ENCODE measurements around the gene GEMIN7.

The GEMIN7 gene

DNA sequence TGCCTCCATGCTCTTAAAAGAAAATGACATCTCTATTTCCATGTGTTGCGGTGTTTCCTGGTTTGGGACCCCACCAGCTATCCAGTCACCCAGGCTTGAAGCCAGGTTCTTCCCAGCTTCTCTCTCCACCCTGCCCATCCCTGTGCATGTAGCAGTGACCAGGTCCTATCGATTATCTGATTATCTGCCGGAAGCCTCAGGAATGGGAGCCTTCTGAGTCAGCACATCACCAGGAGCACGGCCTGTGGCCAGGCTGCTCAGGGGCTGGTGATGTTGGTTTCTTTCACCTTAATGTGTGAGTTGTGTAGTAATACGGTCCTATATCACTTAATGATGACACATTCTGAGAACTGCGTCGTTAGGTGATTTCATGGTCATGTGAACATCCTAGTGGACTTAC, 47.6 kb downstream of the GEMIN7 start:
- no peak overlapping the region for H3K4me3 ChIP-seq (ENCODE audit: low read depth, low read length)
- no peak for DNase-seq (ENCODE audit: low read depth)
- TF ChIP-seq POLR2A (IDR thresholded peaks at IDR 0.05; ENCODE audit: extremely low read depth, insufficient read length) (no peak), MYC (IDR thresholded peaks at IDR 0.05; ENCODE audit: low read depth, low read length) (no peak)
- TF ChIP-seq, protein P1, sequence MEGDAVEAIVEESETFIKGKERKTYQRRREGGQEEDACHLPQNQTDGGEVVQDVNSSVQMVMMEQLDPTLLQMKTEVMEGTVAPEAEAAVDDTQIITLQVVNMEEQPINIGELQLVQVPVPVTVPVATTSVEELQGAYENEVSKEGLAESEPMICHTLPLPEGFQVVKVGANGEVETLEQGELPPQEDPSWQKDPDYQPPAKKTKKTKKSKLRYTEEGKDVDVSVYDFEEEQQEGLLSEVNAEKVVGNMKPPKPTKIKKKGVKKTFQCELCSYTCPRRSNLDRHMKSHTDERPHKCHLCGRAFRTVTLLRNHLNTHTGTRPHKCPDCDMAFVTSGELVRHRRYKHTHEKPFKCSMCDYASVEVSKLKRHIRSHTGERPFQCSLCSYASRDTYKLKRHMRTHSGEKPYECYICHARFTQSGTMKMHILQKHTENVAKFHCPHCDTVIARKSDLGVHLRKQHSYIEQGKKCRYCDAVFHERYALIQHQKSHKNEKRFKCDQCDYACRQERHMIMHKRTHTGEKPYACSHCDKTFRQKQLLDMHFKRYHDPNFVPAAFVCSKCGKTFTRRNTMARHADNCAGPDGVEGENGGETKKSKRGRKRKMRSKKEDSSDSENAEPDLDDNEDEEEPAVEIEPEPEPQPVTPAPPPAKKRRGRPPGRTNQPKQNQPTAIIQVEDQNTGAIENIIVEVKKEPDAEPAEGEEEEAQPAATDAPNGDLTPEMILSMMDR (IDR thresholded peaks at IDR 0.05; ENCODE audit: low read depth, low read length): no peak
- TF ChIP-seq, protein P2, sequence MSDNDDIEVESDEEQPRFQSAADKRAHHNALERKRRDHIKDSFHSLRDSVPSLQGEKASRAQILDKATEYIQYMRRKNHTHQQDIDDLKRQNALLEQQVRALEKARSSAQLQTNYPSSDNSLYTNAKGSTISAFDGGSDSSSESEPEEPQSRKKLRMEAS (IDR thresholded peaks at IDR 0.05; ENCODE audit: low read depth, low read length): no peak

DNA sequence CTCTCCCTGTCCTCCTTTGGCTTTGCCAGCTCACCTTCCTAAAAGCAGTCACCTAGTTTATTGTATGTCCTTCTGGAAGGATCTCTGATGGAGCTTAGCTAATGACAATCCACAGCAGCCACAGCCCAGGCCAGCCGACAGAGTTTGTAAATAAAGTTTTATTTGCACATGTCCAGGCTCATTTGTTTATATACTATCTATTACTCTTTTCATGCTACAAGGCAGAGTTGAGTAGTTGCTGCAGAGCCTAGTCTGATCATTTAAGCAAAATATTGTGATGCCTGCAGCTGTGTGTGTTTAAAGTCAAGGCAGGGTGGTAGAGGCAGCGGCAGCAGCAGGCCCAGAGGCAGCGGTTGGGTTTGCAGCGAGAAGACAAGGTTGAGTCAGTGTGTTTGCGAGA, 49.1 kb downstream of the GEMIN7 start:
- DNase-seq (ENCODE audit: low read depth): no peak
- H3K4me3 ChIP-seq (ENCODE audit: low read depth, low read length): no peak overlapping the region
- TF ChIP-seq, protein P2 (IDR thresholded peaks at IDR 0.05; ENCODE audit: low read depth, low read length): no peak
- TF ChIP-seq POLR2A (IDR thresholded peaks at IDR 0.05; ENCODE audit: extremely low read depth, insufficient read length) (no peak), MYC (IDR thresholded peaks at IDR 0.05; ENCODE audit: low read depth, low read length) (no peak)
- TF ChIP-seq, protein P1 (IDR thresholded peaks at IDR 0.05; ENCODE audit: low read depth, low read length): no peak

DNA sequence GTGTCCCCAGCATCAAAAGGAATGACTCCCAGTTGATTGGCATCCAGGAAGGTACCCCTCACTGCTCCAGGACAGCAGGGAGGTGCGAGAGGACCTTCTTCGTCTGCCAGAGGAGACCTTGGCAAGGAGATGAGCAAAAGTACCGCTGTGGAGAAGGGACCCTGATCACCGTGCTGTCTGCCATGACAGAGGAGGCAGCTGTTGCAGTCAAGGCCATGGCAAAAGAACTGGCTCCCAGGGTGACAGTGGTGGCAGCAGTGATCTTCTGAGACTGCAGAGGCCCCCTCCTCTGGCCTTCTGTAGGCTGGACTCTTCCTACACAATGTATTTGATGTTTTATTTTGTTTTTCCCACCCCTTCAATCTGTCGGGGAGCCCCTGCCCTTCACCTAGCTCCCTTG, 49.7 kb downstream of the GEMIN7 start:
- H3K4me3 ChIP-seq (ENCODE audit: low read depth, low read length): no peak overlapping the region
- DNase-seq (ENCODE audit: low read depth): no peak
- no peak for TF ChIP-seq MYC (IDR thresholded peaks at IDR 0.05; ENCODE audit: low read depth, low read length)
- TF ChIP-seq, protein P1 (IDR thresholded peaks at IDR 0.05; ENCODE audit: low read depth, low read length): no peak
- no peak for TF ChIP-seq POLR2A (IDR thresholded peaks at IDR 0.05; ENCODE audit: extremely low read depth, insufficient read length)
- TF ChIP-seq, protein P2 (IDR thresholded peaks at IDR 0.05; ENCODE audit: low read depth, low read length): no peak

DNA sequence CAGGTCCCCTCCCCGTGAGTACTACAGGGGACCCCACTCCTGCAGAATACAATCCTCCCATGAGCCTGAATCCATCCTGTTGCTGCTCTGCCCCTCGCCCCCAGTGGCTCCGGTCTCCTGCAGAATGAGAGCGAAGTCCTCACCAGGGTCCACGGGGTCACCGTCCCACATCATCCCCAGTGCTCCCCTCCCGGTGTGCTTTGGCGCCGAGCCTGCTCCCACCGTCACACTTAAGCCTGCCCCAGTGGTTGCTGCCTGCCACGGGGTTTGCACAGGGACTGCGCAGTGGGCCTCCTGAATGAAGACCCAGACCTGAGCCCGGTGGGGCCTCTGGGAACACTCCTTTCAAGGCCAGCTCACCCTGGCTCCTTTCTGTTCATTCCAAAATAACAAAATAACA, 51.2 kb downstream of the GEMIN7 start:
- no peak overlapping the region for H3K4me3 ChIP-seq (ENCODE audit: low read depth, low read length)
- TF ChIP-seq, protein P2 (IDR thresholded peaks at IDR 0.05; ENCODE audit: low read depth, low read length): no peak
- TF ChIP-seq POLR2A (IDR thresholded peaks at IDR 0.05; ENCODE audit: extremely low read depth, insufficient read length) (no peak), MYC (IDR thresholded peaks at IDR 0.05; ENCODE audit: low read depth, low read length) (no peak)
- TF ChIP-seq, protein P1 (IDR thresholded peaks at IDR 0.05; ENCODE audit: low read depth, low read length): no peak

DNA sequence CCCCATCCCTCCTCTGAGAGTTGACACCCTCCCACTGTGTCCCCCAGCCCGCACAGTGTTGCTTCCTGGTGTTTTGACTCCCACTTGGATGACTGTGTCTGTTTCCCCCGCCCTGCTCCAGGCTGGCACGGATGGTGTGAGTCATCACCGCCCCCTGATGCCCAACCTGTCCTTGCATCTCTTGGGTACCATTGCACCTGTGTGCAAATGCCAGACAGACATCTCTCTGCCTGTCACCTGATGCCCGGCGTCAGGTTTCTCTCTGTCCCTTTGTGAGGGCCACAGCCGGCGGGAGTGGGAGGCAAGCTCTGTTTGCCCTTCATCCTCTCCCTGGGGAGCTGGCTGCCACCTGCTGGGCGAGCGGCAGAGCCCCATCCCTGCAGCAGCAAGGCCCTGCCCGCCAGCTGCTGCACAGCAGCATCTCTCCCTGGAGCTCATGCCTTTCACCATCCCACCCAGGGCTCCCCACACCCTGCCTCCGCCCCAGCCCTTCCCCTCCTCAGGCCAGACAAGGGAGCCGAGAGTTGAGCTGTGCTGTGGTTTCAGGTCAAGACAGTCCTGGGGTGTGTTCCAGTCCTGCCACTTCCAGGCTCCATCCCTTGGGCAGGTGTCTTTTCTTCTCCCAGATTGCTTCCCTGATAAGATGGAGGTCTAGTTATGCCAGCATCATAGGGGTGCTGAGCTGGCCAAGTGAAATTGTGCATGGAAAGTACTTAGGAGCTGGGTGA, 52.0 kb downstream of the GEMIN7 start:
- TF ChIP-seq MYC (IDR thresholded peaks at IDR 0.05; ENCODE audit: low read depth, low read length): no peak
- TF ChIP-seq, protein P2 (IDR thresholded peaks at IDR 0.05; ENCODE audit: low read depth, low read length): no peak
- no peak for TF ChIP-seq POLR2A (IDR thresholded peaks at IDR 0.05; ENCODE audit: extremely low read depth, insufficient read length)
- TF ChIP-seq, protein P1 (IDR thresholded peaks at IDR 0.05; ENCODE audit: low read depth, low read length): no peak
- no peak overlapping the region for H3K4me3 ChIP-seq (ENCODE audit: low read depth, low read length)
- DNase-seq (ENCODE audit: low read depth): no peak

More for the DNA sequence above, 51.2 kb downstream of the GEMIN7 start:
- no peak for DNase-seq (ENCODE audit: low read depth)

Measured in NB4 (cell line).